A549 (cell line): ENCODE results near the gene IDE.

Source experiments
- EHMT2 ChIP-seq: fragments of 200-600 bp; sonication (generic); IDR thresholded peaks from 2 replicates; pipeline ENCODE4 v1.6.1; 2016; ENCODE audit warnings: antibody characterized with exemption, low read depth, mild to moderate bottlenecking, moderate library complexity
- EP300 ChIP-seq, 2 experiments: fragments of >200 bp; sonication (Bioruptor Twin); formaldehyde crosslinking; IDR thresholded peaks; 2 replicates in 1 of 2; 3 replicates in 1 of 2; pipeline ENCODE4 v1.6.1; 2016 to 2017
- ESRRA ChIP-seq: fragments of 150-350 bp; IDR thresholded peaks from 2 replicates; pipeline ENCODE4 v1.6.1; 2014; ENCODE audit warnings: mild to moderate bottlenecking, low read length, borderline replicate concordance
- MAFK ChIP-seq: fragments of 450-650 bp; IDR thresholded peaks from 2 replicates; pipeline ENCODE4 v1.6.1; 2014; ENCODE audit not compliant: partially characterized antibody
- POLR2A ChIP-seq: IDR thresholded peaks from 2 replicates; pipeline ENCODE4 v1.6.1; 2012; ENCODE audit warnings: mild to moderate bottlenecking, low read length
- TP53 ChIP-seq: fragments of 250-450 bp; sonication (Bioruptor Pico); IDR thresholded peaks from 2 replicates; pipeline ENCODE4 v1.5.0; 2021; ENCODE audit warnings: mild to moderate bottlenecking, moderate library complexity
- TF ChIP-seq, protein P1 (sequence below): fragments of >200 bp; sonication (Bioruptor Twin); formaldehyde crosslinking; IDR thresholded peaks from 3 replicates; pipeline ENCODE4 v1.5.1; 2016
- TF ChIP-seq, protein P2 (sequence below): IDR thresholded peaks from 2 replicates; pipeline ENCODE4 v1.6.1; 2012

- TF ChIP-seq EP300 (IDR thresholded peaks at IDR 0.05) = no peak
- no peak for TF ChIP-seq MAFK
- TF ChIP-seq POLR2A = no peak
- TF ChIP-seq, protein P1, sequence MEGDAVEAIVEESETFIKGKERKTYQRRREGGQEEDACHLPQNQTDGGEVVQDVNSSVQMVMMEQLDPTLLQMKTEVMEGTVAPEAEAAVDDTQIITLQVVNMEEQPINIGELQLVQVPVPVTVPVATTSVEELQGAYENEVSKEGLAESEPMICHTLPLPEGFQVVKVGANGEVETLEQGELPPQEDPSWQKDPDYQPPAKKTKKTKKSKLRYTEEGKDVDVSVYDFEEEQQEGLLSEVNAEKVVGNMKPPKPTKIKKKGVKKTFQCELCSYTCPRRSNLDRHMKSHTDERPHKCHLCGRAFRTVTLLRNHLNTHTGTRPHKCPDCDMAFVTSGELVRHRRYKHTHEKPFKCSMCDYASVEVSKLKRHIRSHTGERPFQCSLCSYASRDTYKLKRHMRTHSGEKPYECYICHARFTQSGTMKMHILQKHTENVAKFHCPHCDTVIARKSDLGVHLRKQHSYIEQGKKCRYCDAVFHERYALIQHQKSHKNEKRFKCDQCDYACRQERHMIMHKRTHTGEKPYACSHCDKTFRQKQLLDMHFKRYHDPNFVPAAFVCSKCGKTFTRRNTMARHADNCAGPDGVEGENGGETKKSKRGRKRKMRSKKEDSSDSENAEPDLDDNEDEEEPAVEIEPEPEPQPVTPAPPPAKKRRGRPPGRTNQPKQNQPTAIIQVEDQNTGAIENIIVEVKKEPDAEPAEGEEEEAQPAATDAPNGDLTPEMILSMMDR = no peak
- no peak for TF ChIP-seq ESRRA
- TF ChIP-seq, protein P2, sequence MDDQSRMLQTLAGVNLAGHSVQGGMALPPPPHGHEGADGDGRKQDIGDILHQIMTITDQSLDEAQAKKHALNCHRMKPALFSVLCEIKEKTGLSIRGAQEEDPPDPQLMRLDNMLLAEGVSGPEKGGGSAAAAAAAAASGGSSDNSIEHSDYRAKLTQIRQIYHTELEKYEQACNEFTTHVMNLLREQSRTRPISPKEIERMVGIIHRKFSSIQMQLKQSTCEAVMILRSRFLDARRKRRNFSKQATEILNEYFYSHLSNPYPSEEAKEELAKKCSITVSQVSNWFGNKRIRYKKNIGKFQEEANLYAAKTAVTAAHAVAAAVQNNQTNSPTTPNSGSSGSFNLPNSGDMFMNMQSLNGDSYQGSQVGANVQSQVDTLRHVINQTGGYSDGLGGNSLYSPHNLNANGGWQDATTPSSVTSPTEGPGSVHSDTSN = no peak
- no peak for TF ChIP-seq EHMT2
- TF ChIP-seq TP53 (CRISPR knock-in tag) = no peak
These were observed 81.1 kb downstream of the IDE start for GRCh38 chr10:92492748-92493240.
